Fibroblast of peridontal ligament (primary cell): ENCODE results near the gene MARCHF10.
"Not testable (repeated sequence)": the region's sequence is repeated elsewhere in the genome, so short reads cannot be mapped to it uniquely, and the experiment has no call there.

ENCODE experiments used
- DNase-seq: peaks from one replicate; pipeline ENCODE4 v3.0.0-alpha.2; 2010; ENCODE audit errors: extremely low read depth

The MARCHF10 gene

DNA sequence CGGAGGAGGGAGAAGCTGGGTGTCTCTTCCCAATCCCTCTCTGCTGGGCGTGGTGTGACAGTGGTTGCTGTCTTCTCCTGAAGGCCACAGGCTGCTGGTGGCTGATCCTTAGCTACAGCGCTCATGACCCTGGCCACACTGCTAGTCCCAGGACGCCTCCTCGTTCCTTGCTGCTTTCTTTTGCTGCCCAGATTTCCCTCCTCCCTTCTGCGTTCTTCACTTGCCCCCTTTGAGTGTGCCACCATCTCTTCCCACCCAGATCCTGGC is 90.6 kb downstream of the MARCHF10 start:
- DNase-seq: no peak

- DNase-seq: no peak
These were observed 91.1 kb downstream of the MARCHF10 start for GRCh38 chr17:62716834-62717588.

DNA sequence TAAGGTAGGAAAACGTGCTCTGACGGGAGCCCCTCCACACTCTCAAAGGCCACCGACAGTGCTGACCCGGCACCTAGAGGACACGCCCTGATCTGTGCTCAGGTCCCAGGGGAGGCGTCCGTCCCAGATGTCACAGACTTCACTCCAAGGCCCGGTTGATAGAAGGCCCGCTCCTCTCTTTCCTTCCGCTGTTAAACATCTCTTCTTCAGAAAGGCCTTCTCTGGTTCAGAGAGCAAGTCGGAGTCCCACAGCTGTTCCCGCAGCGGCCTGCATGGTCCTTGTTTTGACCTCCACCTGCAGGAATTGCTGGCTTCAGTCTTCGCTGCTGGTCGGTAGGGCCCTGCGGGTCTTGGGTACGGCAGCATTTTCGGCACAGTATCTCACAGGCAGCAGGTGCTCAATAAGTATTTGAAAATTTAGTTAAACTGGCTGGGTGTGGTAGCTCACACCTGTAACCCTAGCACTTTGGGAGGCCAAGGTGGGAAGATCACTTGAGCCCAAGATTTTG is 92.2 kb downstream of the MARCHF10 start:
- no peak for DNase-seq

- peak; percentile 46 for DNase-seq
These were observed 93.9 kb downstream of the MARCHF10 start for GRCh38 chr17:62714016-62714777.

GRCh38 chr17:62713086-62713881 is 94.8 kb downstream of the MARCHF10 start:
- no peak for DNase-seq

GRCh38 chr17:62712171-62712581 is 95.9 kb downstream of the MARCHF10 start:
- no peak for DNase-seq

DNA sequence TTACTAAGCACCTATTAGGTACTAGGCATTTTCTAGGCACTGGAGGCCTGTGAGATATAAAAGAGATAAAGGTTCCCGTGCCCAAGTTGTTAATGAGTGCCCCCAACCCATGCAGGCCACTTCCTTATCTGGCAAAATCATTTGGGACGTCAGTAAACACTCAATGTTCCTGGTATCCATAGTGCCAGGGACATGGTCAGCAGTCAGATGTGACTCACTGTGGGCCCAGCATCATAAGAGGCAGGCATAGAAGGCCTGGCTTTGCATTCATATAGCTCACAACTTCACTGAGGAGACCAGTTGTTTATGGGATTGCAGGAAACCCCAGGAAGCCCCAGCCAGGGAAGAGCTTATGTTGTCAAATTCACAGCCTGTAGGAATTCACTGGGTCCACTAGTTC is 99.5 kb downstream of the MARCHF10 start:
- DNase-seq: no peak

GRCh38 chr17:62707425-62707739 is 100.7 kb downstream of the MARCHF10 start:
- no peak for DNase-seq

DNA sequence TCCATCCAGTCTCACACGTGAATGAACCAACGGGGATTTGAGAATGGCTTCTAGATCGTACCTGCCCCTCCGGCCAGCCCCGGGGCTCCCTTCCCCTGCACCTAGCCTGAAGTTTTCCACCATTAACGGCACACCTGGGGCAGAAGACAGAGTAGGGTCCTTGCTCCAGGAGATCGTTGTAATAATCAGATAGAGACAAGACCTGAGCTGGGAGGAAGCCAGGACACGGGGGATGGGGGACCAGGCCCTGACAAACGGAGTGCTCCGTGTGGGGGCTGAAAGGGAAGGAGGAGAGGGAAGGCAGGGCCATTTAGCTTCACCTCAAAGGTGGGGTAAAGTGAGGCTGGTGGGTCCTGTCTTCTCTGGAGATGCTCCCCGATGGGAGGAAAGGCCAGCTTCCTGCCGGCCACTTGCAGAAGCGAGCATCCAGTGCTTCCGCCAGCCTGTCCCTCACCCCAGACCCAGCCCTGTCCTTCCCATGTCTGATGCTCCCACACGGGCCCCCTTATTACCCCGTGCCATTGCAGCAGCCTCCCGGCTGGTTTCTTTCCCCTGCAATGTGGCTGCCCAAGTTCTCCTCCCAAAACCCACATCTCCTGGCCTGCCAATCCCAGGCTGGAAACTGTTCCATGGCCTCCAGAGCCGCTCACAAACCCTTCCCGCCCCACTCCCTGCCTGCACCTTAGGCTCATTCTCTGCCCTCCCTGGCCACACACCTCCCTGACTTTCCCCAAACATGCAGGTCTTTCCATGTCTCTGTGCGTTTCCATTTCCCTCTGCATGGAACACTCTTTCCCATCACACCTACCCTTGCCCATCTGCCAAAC is 101.3 kb downstream of the MARCHF10 start:
- DNase-seq: no peak

GRCh38 chr17:62705778-62706597 is 102.1 kb downstream of the MARCHF10 start:
- no peak for DNase-seq

GRCh38 chr17:62705156-62705777 is 102.8 kb downstream of the MARCHF10 start:
- DNase-seq: peak; percentile 19

GRCh38 chr17:62704381-62704971 is 103.6 kb downstream of the MARCHF10 start:
- DNase-seq: peak; percentile 28

- peak; percentile 41 for DNase-seq
These were observed 104.2 kb downstream of the MARCHF10 start for GRCh38 chr17:62703776-62704380.

DNA sequence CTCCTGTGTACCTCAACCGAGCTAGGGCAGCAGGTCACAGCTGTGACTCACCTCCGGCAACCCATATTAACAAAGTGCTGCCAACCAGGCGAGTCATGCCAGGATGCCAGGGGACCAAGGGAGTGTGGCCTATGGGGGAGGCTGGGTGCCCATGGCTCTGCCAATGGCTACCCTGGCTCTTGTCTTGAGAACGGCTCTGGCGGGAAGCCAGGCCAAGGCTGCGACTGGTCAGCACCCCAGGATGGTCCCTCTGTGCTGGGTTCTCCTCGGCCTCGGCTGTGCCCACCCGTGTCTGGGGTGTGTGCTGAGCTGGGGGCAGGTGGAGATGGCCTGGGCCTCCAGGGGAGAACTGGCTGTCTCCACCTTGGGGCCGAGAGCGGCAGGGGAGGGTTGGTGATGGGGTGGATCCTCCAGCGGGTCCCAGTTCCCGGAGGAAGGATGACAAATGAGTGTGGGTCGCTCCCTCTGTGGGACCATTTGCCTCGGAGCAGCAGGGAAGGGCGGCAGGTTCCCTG is 104.8 kb downstream of the MARCHF10 start:
- DNase-seq: peak; percentile 18

DNA sequence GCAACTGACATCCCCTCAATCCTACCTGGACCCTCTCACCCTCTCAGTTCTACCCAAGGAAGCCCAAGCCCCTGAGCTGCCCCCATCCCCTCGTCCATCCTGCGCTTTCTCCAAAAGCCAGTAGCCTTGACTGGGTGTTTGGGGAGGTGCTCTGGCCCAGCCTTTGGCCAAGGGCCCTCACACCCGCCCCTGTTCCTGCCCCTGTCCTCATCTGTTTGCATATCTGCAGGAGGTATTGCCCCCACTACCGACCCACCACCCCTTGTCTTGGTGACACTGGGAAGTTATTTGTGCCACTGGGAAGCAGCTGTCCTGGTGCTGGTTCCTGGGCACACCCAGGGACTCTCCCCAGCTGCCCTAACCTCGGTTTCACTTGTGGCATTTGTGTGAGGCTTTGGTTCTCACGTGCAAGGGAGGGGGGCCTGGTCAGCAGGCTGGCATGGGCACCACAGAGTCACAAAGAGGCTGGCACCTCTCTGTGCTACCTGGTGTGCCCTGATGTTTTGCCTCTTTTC is 105.3 kb downstream of the MARCHF10 start:
- no peak for DNase-seq

DNA sequence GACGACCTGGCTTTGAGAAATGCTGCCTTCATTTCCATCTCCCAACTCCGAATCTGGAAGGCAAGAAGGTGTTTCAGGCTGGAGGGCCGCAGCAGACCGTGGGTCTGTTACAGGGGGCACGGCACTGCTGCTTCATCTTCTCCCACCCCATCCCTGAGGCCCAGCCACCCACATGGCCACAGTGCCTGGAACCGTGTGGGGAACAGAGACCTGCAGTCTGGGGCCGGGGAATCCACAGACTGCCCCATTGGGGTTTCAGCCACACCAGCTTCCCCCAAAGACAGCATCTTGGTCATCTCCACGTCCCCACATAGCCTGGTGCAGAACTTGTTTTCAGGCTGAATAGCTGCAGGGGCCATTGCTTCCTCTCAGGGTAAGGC is 106.4 kb downstream of the MARCHF10 start:
- DNase-seq: no peak

DNA sequence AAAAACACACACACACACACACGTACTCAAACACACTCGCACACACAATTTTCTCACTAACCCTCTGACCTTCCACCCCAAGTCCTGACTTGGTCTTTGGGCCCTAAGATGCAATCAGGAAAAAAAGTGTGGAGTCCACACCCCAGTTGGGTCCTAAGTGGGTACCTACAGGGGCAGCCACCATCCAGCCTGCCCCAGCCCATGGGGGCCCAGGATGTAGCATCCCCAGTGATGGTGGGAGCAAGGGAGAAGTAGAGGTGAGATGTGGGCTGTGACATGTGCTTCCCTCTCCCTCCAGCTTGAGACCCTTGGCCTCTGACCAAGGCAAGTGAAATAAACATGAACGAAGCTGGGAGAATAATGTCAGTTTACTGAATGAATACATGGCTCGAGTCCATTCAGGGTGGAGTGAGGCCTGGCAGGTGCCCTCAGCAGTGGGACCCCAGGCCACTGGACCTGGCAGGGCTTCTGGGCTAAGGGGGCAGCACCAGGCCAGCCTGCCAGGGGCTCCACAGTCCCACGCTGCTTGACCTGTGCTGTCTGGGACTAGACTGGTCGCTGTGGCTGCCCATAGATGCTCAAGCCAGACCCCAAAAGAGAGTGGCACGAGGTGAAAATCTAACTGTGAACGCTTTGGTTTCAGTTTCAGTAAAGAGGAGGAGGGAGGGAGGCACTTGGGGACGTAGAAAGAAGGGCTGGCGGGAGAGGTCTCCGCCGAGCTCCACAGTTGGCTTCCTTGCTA is 107.0 kb downstream of the MARCHF10 start:
- no peak for DNase-seq

GRCh38 chr17:62698459-62698858 is 109.7 kb downstream of the MARCHF10 start:
- not testable (repeated sequence) for DNase-seq
